ENCODE data around the gene CDH15.

CDH15 gene

DNA sequence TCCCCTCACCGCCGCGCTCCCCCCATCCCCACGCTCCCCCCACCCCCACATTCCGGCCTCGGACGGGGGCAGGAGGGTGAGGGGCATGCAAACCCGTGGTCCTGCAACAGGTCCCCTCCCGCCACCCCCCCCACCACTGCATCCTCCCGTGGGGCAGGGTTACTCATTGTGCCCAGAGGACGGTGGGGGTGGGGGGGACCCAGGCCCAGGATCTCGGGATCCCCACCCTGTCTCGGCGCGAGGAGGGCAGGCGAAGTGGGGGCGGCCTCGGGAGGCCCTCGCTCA, 20.3 kb downstream of the CDH15 start:
- H3K4me3 ChIP-seq (ENCODE audit: low read length), result peak overlapping the region; percentile 55
- TF ChIP-seq, protein P1, sequence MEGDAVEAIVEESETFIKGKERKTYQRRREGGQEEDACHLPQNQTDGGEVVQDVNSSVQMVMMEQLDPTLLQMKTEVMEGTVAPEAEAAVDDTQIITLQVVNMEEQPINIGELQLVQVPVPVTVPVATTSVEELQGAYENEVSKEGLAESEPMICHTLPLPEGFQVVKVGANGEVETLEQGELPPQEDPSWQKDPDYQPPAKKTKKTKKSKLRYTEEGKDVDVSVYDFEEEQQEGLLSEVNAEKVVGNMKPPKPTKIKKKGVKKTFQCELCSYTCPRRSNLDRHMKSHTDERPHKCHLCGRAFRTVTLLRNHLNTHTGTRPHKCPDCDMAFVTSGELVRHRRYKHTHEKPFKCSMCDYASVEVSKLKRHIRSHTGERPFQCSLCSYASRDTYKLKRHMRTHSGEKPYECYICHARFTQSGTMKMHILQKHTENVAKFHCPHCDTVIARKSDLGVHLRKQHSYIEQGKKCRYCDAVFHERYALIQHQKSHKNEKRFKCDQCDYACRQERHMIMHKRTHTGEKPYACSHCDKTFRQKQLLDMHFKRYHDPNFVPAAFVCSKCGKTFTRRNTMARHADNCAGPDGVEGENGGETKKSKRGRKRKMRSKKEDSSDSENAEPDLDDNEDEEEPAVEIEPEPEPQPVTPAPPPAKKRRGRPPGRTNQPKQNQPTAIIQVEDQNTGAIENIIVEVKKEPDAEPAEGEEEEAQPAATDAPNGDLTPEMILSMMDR (conservative IDR thresholded peaks at IDR 0.05; ENCODE audit: low read length), result no peak
- no peak for DNase-seq (ENCODE audit: low read depth)

DNA sequence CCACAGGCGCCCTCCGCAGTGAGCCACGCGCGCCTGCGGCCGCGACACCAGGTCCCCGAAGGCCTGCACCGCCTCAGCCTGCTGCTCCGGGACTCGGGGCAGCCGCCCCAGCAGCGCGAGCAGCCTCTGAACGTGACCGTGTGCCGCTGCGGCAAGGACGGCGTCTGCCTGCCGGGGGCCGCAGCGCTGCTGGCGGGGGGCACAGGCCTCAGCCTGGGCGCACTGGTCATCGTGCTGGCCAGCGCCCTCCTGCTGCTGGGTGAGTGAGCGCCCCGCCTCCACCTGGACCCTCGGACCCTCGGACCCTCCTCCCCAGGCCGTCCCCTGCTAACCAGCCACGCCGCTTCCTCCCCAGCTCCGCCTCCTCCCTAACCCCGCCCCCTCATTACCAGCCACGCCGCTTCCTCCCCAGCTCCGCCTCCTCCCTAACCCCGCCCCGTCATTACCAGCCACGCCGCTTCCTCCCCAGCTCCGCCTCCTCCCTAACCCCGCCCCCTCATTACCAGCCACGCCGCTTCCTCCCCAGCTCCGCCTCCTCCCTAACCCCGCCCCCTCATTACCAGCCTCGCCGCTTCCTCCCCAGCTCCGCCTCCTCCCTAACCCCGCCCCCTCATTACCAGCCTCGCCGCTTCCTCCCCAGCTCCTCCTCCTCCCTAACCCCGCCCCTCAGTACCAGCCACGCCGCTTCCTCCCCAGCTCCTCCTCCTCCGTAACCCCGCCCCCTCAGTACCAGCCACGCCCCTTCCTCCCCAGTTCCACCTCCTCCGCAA, 20.8 kb downstream of the CDH15 start:
- H3K4me3 ChIP-seq (ENCODE audit: low read length), result peak overlapping the region; percentile 55

DNA sequence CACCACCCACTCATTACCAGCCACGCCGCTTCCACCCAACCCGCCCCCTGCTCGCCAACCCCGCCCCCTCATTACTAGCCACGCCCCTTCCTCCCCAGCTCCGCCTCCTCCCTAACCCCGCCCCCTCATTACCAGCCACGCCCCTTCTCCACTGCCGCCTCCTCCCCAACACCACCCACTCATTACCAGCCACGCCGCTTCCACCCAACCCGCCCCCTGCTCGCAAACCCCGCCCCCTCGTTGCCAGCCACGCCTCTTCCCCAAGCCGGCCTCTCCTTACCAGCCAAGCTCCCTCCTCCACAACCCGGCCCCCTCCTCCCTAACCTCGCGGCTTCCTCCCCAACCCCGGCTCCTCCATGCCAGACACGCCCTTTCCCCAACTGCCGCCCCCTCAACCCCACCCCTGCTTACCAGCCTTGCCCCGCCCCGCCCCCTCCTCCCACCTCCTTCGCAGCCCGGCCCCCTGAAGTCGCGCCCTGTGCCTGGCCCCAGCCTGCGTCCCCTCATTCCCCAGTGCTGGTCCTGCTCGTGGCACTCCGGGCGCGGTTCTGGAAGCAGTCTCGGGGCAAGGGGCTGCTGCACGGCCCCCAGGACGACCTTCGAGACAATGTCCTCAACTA, 21.5 kb downstream of the CDH15 start:
- H3K4me3 ChIP-seq (ENCODE audit: low read length), result peak overlapping the region; percentile 39
- TF ChIP-seq, protein P1 (conservative IDR thresholded peaks at IDR 0.05; ENCODE audit: low read length), result no peak
- DNase-seq (ENCODE audit: low read depth), result peak; percentile 93

More for the DNA sequence above, 20.8 kb downstream of the CDH15 start:
- peak; percentile 97 for DNase-seq (ENCODE audit: low read depth)

DNA sequence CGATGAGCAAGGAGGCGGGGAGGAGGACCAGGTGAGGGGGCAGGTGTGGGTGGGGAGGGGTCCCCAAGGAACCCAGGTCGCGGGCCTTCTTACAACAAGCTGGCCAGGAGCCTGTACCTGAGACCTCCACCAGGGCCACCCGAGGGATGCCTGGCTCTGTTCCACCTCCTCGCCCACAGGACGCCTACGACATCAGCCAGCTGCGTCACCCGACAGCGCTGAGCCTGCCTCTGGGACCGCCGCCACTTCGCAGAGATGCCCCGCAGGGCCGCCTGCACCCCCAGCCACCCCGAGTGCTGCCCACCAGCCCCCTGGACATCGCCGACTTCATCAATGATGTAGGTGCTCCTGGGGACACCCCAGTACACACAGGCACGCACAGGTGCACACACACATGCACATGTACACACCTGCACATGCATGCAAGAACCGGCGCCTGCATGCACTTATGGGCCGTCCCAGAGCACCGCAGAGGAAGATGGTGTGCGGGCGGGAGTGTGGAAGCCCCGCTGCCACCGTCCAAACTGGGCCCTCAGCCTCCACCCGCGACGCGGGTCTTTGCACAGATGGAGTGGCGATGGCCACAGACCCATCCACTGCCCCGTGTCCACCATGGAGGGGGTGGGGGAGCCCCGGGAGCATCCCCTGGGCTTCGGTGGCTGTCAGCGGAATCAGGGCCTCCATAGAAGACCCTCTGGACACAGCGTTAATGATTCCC, 22.2 kb downstream of the CDH15 start:
- TF ChIP-seq, protein P1 (conservative IDR thresholded peaks at IDR 0.05; ENCODE audit: low read length), result no peak

DNA sequence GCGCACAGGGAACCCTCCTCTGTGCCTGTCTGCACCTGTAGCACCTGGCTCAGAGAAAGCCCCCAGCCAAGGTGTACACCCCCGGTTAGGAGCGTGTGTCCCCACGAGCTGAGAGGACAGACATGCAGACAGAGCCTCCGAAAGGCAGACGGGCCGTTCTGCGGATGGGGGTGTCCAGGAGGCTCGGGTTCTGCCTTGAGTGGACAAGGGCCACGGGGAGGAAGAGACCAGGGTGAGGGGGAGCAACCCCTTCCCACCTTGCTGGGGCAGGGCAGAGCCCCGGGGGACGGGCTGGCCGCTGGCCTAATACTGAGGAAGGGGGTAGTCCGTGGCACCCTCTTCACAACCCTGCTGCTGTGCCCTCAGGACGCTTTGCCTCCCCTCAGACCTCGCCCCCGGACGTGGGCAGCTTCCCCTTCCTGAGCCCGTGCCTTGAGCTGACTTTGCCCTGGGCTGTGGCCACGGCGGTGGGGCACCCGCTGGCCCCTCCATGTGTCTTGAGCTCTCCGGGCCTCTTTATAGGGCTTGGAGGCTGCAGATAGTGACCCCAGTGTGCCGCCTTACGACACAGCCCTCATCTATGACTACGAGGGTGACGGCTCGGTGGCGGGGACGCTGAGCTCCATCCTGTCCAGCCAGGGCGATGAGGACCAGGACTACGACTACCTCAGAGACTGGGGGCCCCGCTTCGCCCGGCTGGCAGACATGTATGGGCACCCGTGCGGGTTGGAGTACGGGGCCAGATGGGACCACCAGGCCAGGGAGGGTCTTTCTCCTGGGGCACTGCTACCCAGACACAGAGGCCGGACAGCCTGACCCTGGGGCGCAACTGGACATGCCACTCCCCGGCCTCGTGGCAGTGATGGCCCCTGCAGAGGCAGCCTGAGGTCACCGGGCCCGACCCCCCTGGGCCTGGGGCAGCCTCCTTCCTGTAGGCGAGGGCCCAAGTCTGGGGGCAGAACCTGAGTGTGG, 23.1 kb downstream of the CDH15 start:
- TF ChIP-seq, protein P1 (conservative IDR thresholded peaks at IDR 0.05; ENCODE audit: low read length), result no peak
- no peak overlapping the region for H3K4me3 ChIP-seq (ENCODE audit: low read length)
- DNase-seq (ENCODE audit: low read depth), result no peak

More for the DNA sequence above, 22.2 kb downstream of the CDH15 start:
- peak overlapping the region; percentile 39 for H3K4me3 ChIP-seq (ENCODE audit: low read length)
- no peak for DNase-seq (ENCODE audit: low read depth)

- no peak for DNase-seq (ENCODE audit: low read depth)
- TF ChIP-seq, protein P1 (conservative IDR thresholded peaks at IDR 0.05; ENCODE audit: low read length), result no peak
- H3K4me3 ChIP-seq (ENCODE audit: low read length), result no peak overlapping the region
Observed at GRCh38 chr16:89195521-89196171, 24.1 kb downstream of the CDH15 start.
